ENCODE data around the gene MAPRE2.

Gene MAPRE2

DNA sequence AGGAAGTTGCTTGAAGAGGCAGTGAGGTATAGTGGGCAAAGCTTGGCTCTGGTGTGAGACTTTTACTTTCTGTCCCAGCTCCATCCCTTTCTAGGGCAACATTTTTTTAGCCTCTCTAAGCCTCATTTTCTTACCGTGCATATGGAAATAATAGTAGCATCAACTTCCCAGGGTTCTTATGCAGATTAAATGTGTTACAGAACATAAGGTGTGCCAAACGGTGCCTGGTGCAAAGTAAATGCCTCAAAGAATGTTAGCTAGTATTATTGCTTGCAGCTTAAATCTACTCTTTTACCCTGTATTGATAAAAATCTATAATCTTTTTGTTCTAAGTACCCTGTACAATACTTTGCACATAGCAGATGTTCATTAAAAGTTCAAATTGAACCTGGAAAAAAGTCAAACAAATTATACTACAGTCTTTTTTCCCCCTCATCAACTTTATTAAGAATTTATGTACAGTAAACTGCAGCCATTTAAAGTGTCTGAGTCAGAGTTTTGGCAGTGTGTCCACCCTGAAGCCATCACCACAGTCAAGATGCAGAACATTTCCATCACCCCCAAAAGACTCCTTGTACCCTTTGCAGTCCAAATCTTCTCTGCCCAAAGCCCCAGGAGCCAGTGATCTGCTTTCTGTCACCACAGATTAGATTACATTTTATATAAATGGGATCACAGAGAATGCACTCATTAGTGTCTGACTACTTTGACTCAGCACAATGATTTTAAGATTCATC, 10.6 kb downstream of the MAPRE2 start:
- H3K4me3 ChIP-seq (ENCODE audit: low read depth, low read length): no peak overlapping the region
- TF ChIP-seq, protein P1, sequence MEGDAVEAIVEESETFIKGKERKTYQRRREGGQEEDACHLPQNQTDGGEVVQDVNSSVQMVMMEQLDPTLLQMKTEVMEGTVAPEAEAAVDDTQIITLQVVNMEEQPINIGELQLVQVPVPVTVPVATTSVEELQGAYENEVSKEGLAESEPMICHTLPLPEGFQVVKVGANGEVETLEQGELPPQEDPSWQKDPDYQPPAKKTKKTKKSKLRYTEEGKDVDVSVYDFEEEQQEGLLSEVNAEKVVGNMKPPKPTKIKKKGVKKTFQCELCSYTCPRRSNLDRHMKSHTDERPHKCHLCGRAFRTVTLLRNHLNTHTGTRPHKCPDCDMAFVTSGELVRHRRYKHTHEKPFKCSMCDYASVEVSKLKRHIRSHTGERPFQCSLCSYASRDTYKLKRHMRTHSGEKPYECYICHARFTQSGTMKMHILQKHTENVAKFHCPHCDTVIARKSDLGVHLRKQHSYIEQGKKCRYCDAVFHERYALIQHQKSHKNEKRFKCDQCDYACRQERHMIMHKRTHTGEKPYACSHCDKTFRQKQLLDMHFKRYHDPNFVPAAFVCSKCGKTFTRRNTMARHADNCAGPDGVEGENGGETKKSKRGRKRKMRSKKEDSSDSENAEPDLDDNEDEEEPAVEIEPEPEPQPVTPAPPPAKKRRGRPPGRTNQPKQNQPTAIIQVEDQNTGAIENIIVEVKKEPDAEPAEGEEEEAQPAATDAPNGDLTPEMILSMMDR (IDR thresholded peaks at IDR 0.05; ENCODE audit: borderline replicate concordance, insufficient read depth, low read depth, low read length): no peak

DNA sequence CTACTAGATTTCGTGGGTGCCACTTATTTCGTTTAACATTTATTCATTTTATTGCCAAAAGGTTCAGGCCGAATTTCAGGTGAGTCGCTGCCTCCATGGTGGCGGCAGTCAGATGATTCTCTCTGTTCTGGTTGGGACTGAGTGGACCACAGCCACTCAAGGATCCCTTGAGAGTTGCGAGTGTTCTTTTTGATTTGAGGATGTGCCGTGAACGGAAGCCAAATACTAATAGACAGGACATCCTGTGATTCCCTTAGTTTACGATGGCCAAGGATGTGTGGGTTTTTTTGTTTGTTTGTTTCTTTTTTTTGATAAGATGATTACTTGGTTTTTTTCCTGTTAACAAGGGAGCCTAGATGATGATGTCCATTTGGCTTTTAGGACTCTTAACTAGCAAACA, 13.2 kb downstream of the MAPRE2 start:
- H3K4me3 ChIP-seq (ENCODE audit: low read depth, low read length): no peak overlapping the region
- TF ChIP-seq, protein P1 (IDR thresholded peaks at IDR 0.05; ENCODE audit: borderline replicate concordance, insufficient read depth, low read depth, low read length): no peak

DNA sequence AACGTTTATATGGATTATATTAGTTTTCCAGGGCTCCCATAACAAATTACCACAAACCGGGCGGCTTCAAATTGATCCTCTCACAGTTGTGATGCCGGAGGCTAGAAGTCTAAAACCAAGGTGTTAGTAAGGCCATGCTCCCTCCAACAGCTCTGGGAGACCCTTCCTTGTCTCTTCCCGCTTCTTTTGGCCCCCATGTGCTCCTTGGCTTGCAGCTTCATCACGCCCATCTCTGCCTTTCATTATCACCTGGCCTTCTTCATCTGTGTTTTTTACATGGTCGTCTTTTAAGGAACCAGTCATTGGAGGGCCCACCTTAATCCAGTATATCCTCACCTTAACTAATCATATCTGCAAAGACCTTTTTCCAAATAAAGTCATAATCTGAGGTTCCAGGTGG, 13.9 kb downstream of the MAPRE2 start:
- no peak overlapping the region for H3K4me3 ChIP-seq (ENCODE audit: low read depth, low read length)
- TF ChIP-seq, protein P1 (IDR thresholded peaks at IDR 0.05; ENCODE audit: borderline replicate concordance, insufficient read depth, low read depth, low read length): no peak

- H3K4me3 ChIP-seq (ENCODE audit: low read depth, low read length): no peak overlapping the region
- TF ChIP-seq, protein P1 (IDR thresholded peaks at IDR 0.05; ENCODE audit: borderline replicate concordance, insufficient read depth, low read depth, low read length): no peak
These were observed 14.5 kb downstream of the MAPRE2 start for GRCh38 chr18:35055726-35056125.

DNA sequence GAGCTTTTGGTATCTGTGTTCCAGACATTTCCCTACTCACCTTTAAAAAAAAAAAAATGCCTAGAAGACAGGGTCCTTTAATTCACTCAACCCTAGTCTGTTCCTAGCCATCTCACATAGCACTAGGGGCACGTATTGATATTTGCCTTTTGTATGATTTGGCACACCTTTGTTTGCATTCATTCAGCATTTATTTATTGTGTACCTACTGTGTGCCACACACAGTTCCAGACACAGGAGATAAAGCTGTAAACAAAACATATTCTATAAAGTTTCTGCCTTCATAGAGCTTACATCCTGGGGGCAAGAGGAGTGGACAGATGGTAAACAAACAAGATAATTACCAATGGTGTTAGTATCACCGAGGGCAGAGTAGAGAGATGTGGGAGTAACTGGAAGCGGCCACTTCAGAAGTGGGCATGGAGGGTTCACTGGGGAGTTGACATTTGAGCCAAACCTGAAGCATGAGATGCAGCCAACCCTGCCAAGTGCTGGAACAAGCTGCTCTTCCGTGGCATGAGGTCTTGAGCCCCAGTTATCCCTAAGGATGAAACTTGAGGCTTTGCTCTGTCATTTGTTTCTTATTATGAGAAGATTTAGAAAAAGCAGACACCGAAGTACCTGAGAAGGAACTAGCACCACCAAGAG, 18.2 kb downstream of the MAPRE2 start:
- no peak overlapping the region for H3K4me3 ChIP-seq (ENCODE audit: low read depth, low read length)

DNA sequence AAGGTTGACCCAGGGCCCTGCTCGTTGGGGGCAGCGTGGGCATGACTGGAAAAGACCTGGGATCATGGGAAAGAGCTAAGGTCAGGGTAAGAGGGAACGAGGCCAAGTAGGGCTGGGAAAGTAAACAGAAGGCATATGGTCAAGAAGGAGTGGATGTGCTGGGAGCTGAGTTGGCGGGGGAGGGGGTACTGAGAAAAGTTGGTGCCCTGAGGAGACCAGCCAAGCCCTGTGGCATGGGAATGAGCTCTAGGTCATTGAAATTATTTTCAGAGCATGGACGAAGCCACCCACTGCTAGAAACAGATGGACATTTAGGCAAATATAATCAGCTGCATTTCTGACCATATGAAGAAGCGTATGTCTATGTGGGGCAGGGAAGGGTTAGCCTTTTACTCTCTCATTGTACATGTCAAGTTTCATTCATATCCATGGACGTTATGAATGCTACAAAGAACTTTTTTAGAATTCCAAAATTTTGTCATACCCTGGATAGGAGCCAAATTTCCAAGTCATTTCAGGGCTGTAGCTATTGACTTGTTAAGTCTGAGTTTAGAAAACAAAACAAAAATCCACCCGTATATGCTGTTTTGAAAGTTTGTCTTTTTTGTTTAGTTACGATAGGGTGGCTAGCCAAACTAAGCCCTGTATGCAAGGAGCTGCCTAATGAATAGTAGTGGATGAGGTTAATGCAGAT, 19.1 kb downstream of the MAPRE2 start:
- no peak overlapping the region for H3K4me3 ChIP-seq (ENCODE audit: low read depth, low read length)
- TF ChIP-seq, protein P1 (IDR thresholded peaks at IDR 0.05; ENCODE audit: borderline replicate concordance, insufficient read depth, low read depth, low read length): no peak

More for the DNA sequence above, 18.2 kb downstream of the MAPRE2 start:
- TF ChIP-seq, protein P1 (IDR thresholded peaks at IDR 0.05; ENCODE audit: borderline replicate concordance, insufficient read depth, low read depth, low read length): no peak

Data from GM12875 (cell line).